ENCODE results near the gene PRKD2.
"Not testable (repeated sequence)": the region's sequence is repeated elsewhere in the genome, so short reads cannot be mapped to it uniquely, and the experiment has no call there.

The PRKD2 gene

GRCh38 chr19:46718934-46719622 is 2.2 kb upstream of the PRKD2 start:
- no peak for DNase-seq (ENCODE audit: low read depth in 1 of 2, low spot score in 1 of 2)
- in situ Hi-C loops (cut with HindIII; ENCODE audit: low pct_unique_long_range_greater_than_20kb, low sequenced_read_pairs): no loop called here
- no peak for TF ChIP-seq JUND (IDR thresholded peaks at IDR 0.05; ENCODE audit: low read depth)

DNA sequence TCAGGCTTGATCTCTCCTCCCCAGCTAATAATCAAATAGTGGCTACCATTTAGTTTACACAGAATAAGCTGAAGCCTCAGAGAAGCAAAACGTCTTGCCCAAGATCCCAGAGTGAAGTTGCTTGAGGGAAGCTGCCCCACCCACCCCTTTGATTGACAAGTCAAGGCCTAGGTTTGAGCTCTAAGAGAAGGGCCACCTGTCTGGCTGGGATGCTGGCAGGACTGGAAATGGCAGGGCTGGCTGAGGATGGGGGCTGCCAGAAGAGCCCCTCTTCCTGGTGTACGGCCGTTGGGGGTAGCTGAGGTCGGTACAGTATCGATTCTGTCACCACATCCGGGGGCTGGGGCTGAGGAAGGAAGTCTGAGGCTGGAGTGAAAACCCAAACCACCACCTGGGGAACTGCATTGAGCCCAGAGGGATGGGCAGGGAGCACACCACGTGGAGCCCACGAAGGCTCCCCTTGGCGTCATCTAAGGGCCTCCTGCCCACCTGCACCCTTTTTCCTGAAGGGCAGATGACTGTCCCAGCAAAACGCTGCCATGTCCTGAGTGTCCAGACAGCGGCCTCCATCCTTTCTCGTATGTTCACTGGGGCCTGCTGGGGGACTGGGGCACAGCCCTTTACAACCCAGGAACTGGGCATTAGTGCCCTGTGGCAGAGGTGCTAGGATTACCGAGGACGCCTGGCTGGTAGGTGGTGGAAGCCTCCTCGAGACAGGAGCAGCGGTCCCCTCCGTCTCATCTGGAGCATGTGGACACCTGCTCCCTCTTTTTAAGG is 1.4 kb upstream of the PRKD2 start:
- no peak for TF ChIP-seq JUND (IDR thresholded peaks at IDR 0.05; ENCODE audit: low read depth)
- peak; percentile 35 to 61 for DNase-seq (ENCODE audit: low read depth in 1 of 2, low spot score in 1 of 2)
- in situ Hi-C loops (cut with HindIII; ENCODE audit: low pct_unique_long_range_greater_than_20kb, low sequenced_read_pairs): no loop called here

GRCh38 chr19:46717716-46718143 is 816 bp upstream of the PRKD2 start:
- no peak for DNase-seq (ENCODE audit: low read depth in 1 of 2, low spot score in 1 of 2)
- in situ Hi-C loops (cut with HindIII; ENCODE audit: low pct_unique_long_range_greater_than_20kb, low sequenced_read_pairs): no loop called here
- no peak for TF ChIP-seq JUND (IDR thresholded peaks at IDR 0.05; ENCODE audit: low read depth)

- in situ Hi-C loops (cut with HindIII; ENCODE audit: low pct_unique_long_range_greater_than_20kb, low sequenced_read_pairs): no loop called here
- DNase-seq (ENCODE audit: low read depth in 1 of 2, low spot score in 1 of 2): no peak
- TF ChIP-seq JUND (IDR thresholded peaks at IDR 0.05; ENCODE audit: low read depth): no peak
These were observed 261 bp downstream of the PRKD2 start for GRCh38 chr19:46716672-46717033.

DNA sequence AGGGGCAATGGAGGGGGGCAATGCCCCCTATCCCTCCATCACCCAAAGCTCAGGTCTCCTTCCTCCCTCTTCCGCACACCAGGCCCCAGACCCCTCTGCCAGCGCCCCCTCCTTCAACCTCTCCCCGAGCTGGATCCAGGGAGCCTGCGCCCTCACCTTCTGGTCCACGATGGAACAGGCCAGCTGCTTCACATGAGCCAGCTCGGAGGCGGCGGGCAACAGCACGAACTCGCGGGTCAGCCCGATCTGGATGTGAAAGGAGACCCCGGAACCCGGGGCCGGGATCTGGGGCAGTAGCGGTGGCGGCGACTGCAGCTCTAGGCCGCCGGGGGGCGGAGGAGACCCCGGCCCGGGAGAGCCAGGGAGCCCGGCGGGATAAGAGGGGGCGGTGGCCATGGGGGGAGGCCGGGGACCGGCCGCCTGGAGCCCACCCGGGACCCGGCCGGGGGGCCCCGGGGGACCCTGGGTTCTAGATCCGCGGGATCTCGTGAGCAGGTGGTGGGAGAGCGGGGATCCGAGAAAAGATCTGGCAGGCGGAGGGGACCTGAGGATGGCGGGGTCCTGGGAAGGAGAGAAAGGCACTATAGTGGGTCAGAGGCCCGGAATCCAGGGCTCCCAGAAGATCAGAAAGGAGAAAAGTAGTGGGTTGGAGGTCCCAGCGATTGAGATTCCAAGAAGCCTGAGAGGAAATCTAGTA is 791 bp downstream of the PRKD2 start:
- in situ Hi-C loops (cut with HindIII; ENCODE audit: low pct_unique_long_range_greater_than_20kb, low sequenced_read_pairs): no loop called here
- TF ChIP-seq JUND (IDR thresholded peaks at IDR 0.05; ENCODE audit: low read depth): no peak
- no peak for DNase-seq (ENCODE audit: low read depth in 1 of 2, low spot score in 1 of 2)

DNA sequence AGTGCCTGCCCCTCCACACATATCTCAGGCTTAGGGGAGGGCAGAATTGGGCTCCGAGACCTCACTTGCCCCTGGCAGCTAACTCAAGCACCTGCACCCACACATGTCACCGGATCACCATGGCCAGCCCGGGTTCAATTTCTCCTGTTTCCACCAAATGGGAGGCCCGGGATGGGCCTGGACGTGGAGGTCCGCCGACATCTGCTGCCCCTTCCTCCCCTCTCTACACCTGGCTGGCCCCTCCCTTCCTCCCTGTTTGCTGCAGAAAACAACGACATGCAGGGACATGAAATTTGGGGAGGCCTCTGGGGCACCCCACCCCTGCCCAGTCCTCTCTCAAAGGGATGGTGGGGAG is 1.3 kb downstream of the PRKD2 start:
- DNase-seq (ENCODE audit: low read depth in 1 of 2, low spot score in 1 of 2): no peak
- TF ChIP-seq JUND (IDR thresholded peaks at IDR 0.05; ENCODE audit: low read depth): no peak
- in situ Hi-C loops (cut with HindIII; ENCODE audit: low pct_unique_long_range_greater_than_20kb, low sequenced_read_pairs): no loop called here

- TF ChIP-seq JUND (IDR thresholded peaks at IDR 0.05; ENCODE audit: low read depth): no peak
- in situ Hi-C loops (cut with HindIII; ENCODE audit: low pct_unique_long_range_greater_than_20kb, low sequenced_read_pairs): no loop called here
- DNase-seq (ENCODE audit: low read depth in 1 of 2, low spot score in 1 of 2): no peak
These were observed 2.3 kb downstream of the PRKD2 start for GRCh38 chr19:46714444-46715106.

- DNase-seq (ENCODE audit: low read depth in 1 of 2, low spot score in 1 of 2): peak; percentile 90 to 91
- in situ Hi-C loops (cut with HindIII; ENCODE audit: low pct_unique_long_range_greater_than_20kb, low sequenced_read_pairs): no loop called here
- TF ChIP-seq JUND (IDR thresholded peaks at IDR 0.05; ENCODE audit: low read depth): no peak
These were observed 3.0 kb downstream of the PRKD2 start for GRCh38 chr19:46713781-46714443.

- DNase-seq (ENCODE audit: low read depth in 1 of 2, low spot score in 1 of 2); in situ Hi-C loops (cut with HindIII; ENCODE audit: low pct_unique_long_range_greater_than_20kb, low sequenced_read_pairs): not testable (repeated sequence)
These were observed 4.1 kb downstream of the PRKD2 start for GRCh38 chr19:46712768-46713338.

- in situ Hi-C loops (cut with HindIII; ENCODE audit: low pct_unique_long_range_greater_than_20kb, low sequenced_read_pairs): no loop called here
- DNase-seq (ENCODE audit: low read depth in 1 of 2, low spot score in 1 of 2): no peak
- no peak for TF ChIP-seq JUND (IDR thresholded peaks at IDR 0.05; ENCODE audit: low read depth)
These were observed 6.2 kb downstream of the PRKD2 start for GRCh38 chr19:46710687-46711086.

- in situ Hi-C loops (cut with HindIII; ENCODE audit: low pct_unique_long_range_greater_than_20kb, low sequenced_read_pairs): no loop called here
- no peak for TF ChIP-seq JUND (IDR thresholded peaks at IDR 0.05; ENCODE audit: low read depth)
- peak; percentile 55 to 59 for DNase-seq (ENCODE audit: low read depth in 1 of 2, low spot score in 1 of 2)
These were observed 12.4 kb downstream of the PRKD2 start for GRCh38 chr19:46704379-46705076.

Measured in T47D (cell line).